Stimulated activated CD8-positive, alpha-beta memory T cell treated with anti-CD3 and anti-CD28 coated beads, Interleukin-2, amount 100 ng/mL, for 1 hour (primary cell): Measurements from ENCODE around the gene TBCE.
"Not testable (repeated sequence)": the region's sequence is repeated elsewhere in the genome, so short reads cannot be mapped to it uniquely, and the experiment has no call there.

ENCODE experiments used
- DNase-seq, 2 donors: peaks; one replicate each; pipeline ENCODE4 v3.0.0-alpha.2; 2020; ENCODE audit warnings: low read depth in 2 of 2

Gene TBCE

DNA sequence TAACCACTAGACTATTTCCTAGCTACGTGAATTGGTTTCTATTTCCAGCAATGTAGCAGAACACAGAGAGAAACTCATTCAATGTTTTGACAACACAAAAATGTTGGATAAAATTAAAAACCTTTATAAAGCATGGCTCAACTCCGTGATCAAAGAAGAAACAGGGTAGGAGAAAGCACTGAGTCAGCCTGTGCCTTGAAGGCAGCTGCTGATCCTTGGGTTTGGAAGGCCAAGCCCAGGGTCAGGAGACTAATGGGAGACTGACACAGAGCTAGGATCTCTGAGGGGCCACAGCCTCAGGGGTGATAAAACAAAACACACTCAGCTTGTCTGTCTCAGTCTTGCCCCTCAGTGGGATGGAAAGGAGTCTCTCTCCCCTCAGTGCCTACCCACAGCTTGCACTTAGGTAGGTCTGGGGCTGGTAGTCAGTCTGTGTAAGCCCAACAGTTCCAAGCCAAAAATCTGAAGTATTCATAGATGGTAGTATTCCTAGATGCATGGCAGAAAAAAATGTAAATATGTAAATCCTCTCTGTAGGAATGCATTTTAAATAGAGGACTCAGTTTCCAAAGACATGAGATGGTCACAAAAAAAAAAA lies 83.8 kb downstream of the TBCE start:
- DNase-seq: no peak

- no peak for DNase-seq
Measured at GRCh38 chr1:235454021-235454420, 86.8 kb downstream of the TBCE start.

- no peak for DNase-seq
Measured at GRCh38 chr1:235455097-235455496, 87.9 kb downstream of the TBCE start.

- DNase-seq: no peak
Measured at GRCh38 chr1:235455823-235456222, 88.6 kb downstream of the TBCE start.

DNA sequence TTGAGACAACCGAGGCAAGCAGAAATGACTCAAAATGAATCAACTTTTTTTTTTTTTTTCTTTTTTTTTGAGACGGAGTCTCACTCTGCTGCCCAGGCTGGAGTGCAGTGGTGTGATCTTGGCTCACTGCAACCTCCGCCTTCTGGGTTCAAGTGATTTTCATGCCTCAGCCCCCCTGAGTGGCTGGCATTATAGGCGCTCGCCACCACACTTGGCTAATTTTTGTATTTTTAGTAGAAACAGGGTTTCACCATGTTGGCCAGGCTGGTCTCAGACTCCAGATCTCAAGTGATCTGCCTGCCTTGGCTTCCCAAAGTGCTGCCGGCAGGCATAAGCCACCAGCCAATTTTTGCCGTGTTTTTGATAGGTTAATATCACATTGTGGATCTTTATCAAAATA lies 90.6 kb downstream of the TBCE start:
- not testable (repeated sequence) for DNase-seq

GRCh38 chr1:235460770-235461169 lies 93.5 kb downstream of the TBCE start:
- no peak for DNase-seq

GRCh38 chr1:235461954-235462353 lies 94.7 kb downstream of the TBCE start:
- DNase-seq: no peak

DNA sequence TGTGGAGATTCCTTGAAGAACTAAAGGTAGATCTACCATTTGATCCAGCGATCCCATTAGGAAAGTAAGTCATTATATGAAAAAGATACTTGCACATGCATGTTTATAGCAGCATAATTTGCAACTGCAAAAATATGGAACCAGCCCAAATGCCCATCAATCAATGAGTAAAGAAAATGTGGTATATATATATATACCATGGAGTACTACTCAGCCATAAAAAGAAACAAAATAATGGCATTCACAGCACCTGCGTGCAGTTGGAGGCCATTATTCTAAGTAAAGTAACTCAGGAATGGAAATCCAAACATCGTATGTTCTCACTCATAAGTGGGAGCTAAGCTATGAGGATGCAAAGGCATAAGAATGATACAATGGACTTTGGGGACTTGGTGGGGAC lies 95.6 kb downstream of the TBCE start:
- not testable (repeated sequence) for DNase-seq

- no peak for DNase-seq
Measured at GRCh38 chr1:235465066-235465465, 97.8 kb downstream of the TBCE start.

DNA sequence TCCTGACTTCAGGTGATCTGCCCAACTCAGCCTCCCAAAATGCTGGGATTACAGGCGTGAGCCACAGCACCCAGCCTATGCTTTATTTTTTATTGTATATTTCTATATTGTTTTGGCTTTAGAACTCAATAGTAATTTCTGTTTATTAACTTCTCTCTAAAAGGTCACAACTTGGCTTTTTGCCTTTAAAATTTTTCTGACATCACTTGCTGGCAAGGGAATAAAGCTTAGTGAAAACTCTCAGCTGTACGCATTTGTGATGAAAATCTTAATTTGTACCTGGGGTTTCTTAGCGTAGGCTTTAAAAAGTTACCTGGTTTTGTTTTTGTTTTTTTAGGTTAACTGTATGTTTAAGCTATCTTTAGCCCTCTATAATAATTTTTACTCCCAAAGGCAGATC lies 100.8 kb downstream of the TBCE start:
- no peak for DNase-seq

DNA sequence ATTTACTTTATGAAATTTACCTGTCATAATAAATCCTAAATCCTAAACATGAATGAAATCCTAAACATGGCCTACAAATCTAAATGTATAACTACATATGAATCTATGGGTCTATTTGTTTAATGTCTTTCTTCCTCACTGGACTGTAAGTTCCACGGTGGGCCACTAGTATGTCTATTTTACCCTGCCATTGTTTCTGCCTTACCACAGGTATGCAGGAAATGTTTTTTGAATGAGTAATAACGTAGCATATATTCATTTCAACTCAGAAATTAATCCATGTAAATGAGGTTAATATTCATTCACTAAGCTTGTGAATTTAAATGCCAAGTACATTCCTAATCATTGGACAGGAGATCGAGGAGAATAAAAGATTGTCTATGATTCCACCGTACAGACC lies 101.7 kb downstream of the TBCE start:
- DNase-seq: no peak

DNA sequence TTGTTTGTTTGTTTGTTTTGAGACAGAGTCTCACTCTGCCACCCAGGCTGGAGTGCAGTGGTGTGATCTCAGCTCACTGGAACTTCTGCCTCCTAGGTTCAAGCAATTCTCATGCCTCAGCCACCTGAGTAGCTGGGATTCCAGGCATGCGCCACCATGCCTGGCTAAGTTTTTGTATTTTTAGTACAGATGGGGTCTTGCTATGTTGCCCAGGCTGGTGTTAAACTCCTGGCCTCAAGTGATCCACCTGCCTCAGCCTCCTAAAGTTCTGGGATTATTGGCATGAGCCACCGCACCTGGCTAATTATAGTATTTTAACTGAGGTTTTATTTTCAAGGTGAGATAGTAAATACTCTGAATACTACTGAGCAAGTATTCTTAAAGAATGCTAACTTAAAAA lies 102.7 kb downstream of the TBCE start:
- DNase-seq: not testable (repeated sequence)

DNA sequence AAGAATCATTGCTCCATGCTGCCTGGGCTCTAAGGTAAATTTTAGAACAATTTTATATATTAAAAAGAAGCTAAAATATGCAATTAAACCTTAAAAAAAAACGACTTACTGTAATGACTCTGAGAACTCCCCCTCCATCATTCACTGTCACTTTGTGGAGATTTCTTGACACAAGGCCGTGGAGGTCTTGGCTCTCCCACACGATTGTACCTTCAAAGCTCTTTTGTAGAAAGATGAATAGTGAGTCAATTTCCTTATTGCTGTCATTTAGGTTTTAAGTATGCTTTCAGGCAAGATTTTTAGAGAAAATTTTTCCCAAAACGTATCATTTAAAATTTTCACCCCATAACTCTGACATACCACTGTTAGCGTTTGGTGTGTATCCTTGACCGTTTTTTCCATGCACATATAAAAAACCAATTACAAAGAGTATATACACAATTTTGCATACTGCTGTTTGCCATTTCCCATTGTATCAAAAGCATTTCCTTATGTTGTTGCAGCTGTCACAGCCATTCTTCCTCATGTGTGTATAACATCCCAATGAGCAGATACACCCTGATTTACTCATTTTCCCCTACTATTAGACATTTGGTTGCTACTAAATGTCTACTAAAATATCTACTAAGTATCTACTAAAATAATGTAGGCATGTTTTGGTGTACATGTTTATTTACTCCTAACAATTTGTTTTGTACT lies 103.7 kb downstream of the TBCE start:
- DNase-seq: no peak

GRCh38 chr1:235473806-235474205 lies 106.6 kb downstream of the TBCE start:
- DNase-seq: no peak

DNA sequence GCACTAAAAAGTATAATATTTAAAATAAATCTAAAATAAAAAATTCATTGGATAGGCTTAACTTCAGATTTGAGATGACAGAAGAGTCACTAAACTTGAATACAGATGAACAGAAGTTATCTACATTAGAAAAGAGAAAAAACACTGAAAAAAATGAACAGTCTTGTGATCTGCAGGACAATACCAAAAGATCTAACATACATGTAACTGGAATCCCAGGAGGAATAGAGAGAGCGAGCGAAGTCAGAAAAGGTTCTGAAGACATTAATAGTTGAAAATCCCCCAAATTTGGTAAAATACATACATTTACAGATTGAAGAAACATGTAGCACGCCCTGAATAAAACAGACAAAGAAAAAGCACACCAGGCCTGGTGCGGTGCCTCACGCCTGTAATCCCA lies 115.9 kb downstream of the TBCE start:
- DNase-seq: no peak

DNA sequence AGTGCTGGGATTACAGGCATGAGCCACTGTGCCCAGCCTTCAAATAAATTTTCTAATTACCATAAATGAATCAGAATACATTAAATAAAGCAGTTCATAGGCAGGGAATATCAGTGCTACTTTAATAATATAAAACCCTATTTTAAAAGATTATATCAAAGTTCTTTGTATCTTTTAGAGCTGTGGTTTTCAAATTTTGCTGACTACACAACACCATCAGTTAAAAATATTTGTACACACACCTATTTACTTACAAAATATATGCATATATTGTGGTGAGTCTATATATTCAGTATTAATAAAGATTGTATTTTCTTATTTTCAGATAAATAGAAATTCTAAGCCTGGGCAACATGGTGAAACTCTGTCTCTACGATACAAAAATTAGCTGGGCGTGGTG lies 118.3 kb downstream of the TBCE start:
- DNase-seq: no peak

DNA sequence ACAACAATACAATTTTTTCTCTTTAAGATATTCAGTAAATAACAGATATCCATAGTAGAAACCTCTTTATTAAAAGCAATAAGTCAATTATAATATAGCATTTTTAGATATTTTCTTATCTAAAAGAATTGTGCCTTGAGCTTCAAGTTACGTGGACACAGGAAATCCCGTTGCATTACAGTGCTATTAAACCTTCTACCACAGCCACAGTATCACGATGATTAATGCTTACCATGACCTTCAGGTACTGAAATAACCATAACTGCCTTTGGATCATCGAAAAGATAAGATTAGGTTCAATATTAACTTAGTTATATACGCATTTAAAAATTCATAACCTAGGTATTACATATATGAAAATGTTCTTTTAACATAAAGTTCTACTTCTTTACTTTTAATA lies 119.1 kb downstream of the TBCE start:
- no peak for DNase-seq

- no peak for DNase-seq
Measured at GRCh38 chr1:235491644-235492043, 124.4 kb downstream of the TBCE start.

- DNase-seq: no peak
Measured at GRCh38 chr1:235494531-235494930, 127.3 kb downstream of the TBCE start.

GRCh38 chr1:235495030-235495429 lies 127.8 kb downstream of the TBCE start:
- no peak for DNase-seq

GRCh38 chr1:235495551-235495950 lies 128.3 kb downstream of the TBCE start:
- no peak for DNase-seq

- DNase-seq: no peak
Measured at GRCh38 chr1:235500971-235501540, 133.8 kb downstream of the TBCE start.
